GM06990 (cell line): ENCODE results near the gene DENND1A.

Experiments used
- DNase-seq: peaks from one replicate; pipeline ENCODE4 v3.0.0-alpha.2; 2011; ENCODE audit not compliant: insufficient read length; ENCODE audit errors: extremely low read depth
- H3K27me3 ChIP-seq: replicated peaks from 2 replicates; pipeline ENCODE4 v1.6.0; 2011; ENCODE audit warnings: low read length; ENCODE audit not compliant: control insufficient read depth, insufficient read depth
- H3K36me3 ChIP-seq: 2 replicates; pipeline ENCODE4 v1.5.1; 2011; ENCODE audit warnings: low read length; ENCODE audit not compliant: control insufficient read depth, insufficient read depth
- H3K4me3 ChIP-seq: replicated peaks from 2 replicates; pipeline ENCODE4 v1.5.1; 2011; ENCODE audit warnings: low read depth, mild to moderate bottlenecking, control low read depth, low read length
- TF ChIP-seq, protein P1 (sequence below): IDR thresholded peaks from 2 replicates; pipeline ENCODE4 v1.5.1; 2011; ENCODE audit warnings: low read length, control low read depth, mild to moderate bottlenecking, inconsistent platforms; ENCODE audit not compliant: insufficient read depth, poor library complexity, severe bottlenecking

Gene DENND1A

DNA sequence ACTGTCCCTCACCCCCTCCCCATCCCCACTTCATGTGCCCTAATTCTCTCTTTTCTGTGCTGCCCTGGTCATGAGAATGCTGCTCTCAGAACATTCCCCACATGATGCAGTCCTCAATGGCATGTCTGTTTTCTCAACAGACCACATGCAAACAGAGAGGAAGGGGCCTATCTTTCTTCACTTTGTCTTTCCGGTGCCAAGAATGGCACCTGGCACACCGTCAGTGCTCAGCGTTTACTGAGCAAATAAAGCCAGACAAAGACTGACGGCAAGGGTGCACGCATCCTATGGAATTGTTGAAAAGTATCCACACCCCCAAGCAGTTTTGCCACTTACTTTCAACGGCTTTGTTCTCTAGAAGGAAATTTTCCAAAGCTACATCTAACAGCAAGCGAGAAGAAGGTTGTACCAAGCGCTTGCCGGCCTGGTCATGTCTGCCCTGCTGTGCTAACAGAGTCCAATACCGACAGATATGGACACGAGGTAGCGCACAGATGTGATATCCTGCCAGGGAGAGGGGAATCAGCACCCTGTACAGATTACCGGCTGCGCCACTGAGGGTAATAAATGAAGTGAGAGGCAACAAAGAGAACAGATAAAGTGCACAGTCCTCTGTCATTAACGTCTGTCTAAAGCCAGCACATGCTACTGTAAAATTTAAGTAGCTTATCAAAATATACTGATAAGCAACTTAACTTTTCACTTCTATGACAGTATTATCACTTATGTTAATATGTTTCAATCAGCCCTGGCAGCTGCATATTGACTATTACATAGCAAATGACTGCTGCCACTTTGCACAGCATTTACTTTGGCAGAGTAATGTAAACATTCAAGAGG, 251.7 kb downstream of the DENND1A start:
- H3K4me3 ChIP-seq = no peak overlapping the region
- H3K27me3 ChIP-seq = no peaks in the 10 kb centered on the region
- DNase-seq = no peak
- no peaks in the 10 kb centered on the region for H3K36me3 ChIP-seq
- TF ChIP-seq, protein P1, sequence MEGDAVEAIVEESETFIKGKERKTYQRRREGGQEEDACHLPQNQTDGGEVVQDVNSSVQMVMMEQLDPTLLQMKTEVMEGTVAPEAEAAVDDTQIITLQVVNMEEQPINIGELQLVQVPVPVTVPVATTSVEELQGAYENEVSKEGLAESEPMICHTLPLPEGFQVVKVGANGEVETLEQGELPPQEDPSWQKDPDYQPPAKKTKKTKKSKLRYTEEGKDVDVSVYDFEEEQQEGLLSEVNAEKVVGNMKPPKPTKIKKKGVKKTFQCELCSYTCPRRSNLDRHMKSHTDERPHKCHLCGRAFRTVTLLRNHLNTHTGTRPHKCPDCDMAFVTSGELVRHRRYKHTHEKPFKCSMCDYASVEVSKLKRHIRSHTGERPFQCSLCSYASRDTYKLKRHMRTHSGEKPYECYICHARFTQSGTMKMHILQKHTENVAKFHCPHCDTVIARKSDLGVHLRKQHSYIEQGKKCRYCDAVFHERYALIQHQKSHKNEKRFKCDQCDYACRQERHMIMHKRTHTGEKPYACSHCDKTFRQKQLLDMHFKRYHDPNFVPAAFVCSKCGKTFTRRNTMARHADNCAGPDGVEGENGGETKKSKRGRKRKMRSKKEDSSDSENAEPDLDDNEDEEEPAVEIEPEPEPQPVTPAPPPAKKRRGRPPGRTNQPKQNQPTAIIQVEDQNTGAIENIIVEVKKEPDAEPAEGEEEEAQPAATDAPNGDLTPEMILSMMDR = no peak

DNA sequence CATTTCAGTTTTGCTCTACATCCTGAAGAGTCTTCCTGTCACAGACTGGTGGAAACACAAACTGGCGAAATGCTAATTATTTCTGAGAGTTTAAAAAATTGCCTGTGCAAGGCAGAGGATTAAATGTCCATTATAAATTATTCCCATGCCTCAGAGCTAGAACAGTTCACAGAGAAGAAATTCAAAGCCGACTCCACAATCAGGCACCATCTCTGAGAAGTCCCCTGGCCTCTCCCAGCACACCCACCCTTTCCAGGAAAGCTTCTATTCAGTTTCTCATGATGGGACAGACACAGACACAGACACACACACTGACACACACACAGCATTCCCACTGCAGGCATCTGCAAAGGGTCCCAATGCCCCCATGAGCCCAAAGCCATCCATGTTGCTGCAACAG, 253.1 kb downstream of the DENND1A start:
- H3K4me3 ChIP-seq = no peak overlapping the region
- no peaks in the 10 kb centered on the region for H3K27me3 ChIP-seq
- no peaks in the 10 kb centered on the region; the same call in 1 of the 2 replicates for H3K36me3 ChIP-seq
- TF ChIP-seq, protein P1 = no peak
- DNase-seq = no peak

DNA sequence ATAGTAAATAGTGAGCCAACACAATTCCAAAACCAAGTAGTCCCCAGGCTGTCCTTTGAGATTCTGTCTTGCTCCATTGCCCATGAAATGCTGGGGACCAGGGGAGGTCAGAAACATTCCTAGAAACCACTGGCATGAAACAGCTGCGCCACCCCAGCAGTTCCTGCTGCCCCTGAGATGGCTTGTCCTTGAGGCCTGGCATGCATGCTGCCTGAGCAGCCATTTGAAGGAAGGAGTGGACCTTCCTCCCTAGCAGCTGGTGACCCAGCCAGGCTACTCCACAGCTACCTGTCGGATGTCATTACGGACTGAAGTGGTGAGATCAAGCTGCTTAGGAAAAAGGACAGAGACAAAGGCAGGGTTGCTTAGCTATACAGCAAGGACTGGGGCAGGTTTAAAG, 260.6 kb downstream of the DENND1A start:
- TF ChIP-seq, protein P1 = no peak
- no peaks in the 10 kb centered on the region for H3K27me3 ChIP-seq
- DNase-seq = no peak

DNA sequence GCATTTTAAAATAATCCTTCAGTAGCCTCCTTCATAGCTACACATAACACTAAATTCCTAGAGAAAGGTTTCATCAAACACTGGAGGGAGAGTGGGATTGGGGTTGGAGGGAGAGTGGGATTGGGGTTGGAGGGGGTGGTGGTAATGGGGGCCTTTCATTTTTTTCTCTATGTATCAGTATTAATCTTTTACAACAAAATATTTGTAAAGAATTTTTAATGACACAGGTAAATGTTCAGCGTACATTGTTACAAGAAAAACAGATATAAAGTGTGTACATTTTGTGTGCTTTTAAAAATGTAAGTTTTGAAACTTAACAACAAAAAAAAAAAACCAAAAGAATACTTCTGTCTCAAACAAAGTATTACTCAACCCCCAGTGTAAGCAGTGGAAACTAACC, 266.4 kb downstream of the DENND1A start:
- H3K36me3 ChIP-seq = no peaks in the 10 kb centered on the region
- H3K4me3 ChIP-seq = no peak overlapping the region
- H3K27me3 ChIP-seq = no peaks in the 10 kb centered on the region
- TF ChIP-seq, protein P1 = no peak
- DNase-seq = no peak

More for the DNA sequence above, 260.6 kb downstream of the DENND1A start:
- H3K4me3 ChIP-seq = no peak overlapping the region
- H3K36me3 ChIP-seq = no peaks in the 10 kb centered on the region; the same call in 1 of the 2 replicates

DNA sequence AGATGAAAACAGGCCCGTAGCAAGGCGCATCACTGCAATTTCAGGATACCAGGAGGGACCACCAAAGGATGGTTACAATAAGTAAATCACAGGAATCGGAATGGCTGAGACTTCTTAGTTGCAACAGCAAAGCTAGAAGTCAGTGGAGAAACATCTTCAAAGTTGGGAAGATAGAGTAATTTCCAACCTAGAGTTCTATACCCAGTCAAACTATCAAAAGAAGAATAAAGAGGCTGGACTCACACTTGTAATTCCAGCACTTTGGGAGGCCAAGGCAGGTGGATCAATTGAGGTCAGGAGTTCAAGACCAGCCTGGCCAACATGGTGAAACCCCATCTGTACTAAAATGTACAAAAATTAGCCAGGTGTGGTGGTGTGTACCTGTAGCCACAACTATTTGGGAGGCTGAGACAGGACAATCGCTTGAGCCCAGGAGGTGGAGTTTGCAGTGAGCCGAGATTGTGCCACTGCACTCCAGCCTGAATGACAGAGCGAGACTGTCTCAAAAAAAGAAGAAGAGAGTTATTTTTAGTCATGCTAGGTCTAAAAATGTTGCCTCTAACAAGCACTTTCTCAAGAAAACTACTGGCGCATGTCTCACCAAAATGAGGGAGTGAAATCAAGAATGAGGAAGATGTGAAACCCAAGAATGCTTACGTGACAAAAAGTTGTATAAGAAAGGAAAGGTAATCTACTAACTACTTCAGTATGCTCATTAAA, 267.7 kb downstream of the DENND1A start:
- TF ChIP-seq, protein P1 = no peak
- H3K27me3 ChIP-seq = no peaks in the 10 kb centered on the region
- H3K36me3 ChIP-seq = no peaks in the 10 kb centered on the region
- DNase-seq = peak; percentile 74
- no peak overlapping the region for H3K4me3 ChIP-seq
